Colonic mucosa (tissue), 4 donors: ENCODE measurements around the gene KIAA0513. TPM values are rescaled to one million over a fixed set of nuclear protein-coding genes. Genes with fewer than 3 reads are reported as not detected.
"Not testable (repeated sequence)": the region's sequence is repeated elsewhere in the genome, so short reads cannot be mapped to it uniquely, and the experiment has no call there.

Experiments used
- DNase-seq: peaks from one replicate; pipeline ENCODE4 v3.0.0-alpha.2; 2020
- H3K27ac ChIP-seq: fragments of 200-600 bp; one replicate; pipeline ENCODE4 v1.8.0; 2021
- H3K27me3 ChIP-seq: fragments of 200-600 bp; one replicate; pipeline ENCODE4 v1.8.0; 2021
- H3K36me3 ChIP-seq: fragments of 200-600 bp; one replicate; pipeline ENCODE4 v1.8.0; 2021
- H3K4me1 ChIP-seq: fragments of 200-600 bp; one replicate; pipeline ENCODE4 v1.8.0; 2021; ENCODE audit warnings: mild to moderate bottlenecking
- H3K4me3 ChIP-seq: fragments of 200-600 bp; one replicate; pipeline ENCODE4 v1.8.0; 2021
- H3K9ac ChIP-seq, 2 donors: one replicate each; pipeline ENCODE4 v1.7.0; 2013; ENCODE audit warnings: control low read depth in 2 of 2, low read depth in 2 of 2, low read length in 2 of 2
- H3K9me3 ChIP-seq: fragments of 200-600 bp; one replicate; pipeline ENCODE4 v1.8.0; 2021
- intact Hi-C: fragments of 100-400 bp; cut with DNase I; formaldehyde crosslinking; loops from one replicate; pipeline ENCODE4 v1.14.1; 2022
- total RNA-seq, 2 donors: library from RNA; stranded (reverse); fragmentation: NEBNext Ultra II Directional in 1 of 2; extraction: Animal tissue kit (Norgen Biotek cat#: 25700) in 1 of 2; gene quantifications; one replicate each; pipeline ENCODE4 v1.2.1, GENCODE V29; 2021
- TF ChIP-seq, protein P1 (sequence below): fragments of 200-600 bp; IDR thresholded peaks from one replicate; pipeline ENCODE4 v1.8.0; 2022; ENCODE audit warnings: antibody characterized with exemption, mild to moderate bottlenecking
- donor health status: healthy.
- donor health status: DM: no; HTN: no; CAD: no.
- donor health status: DM: no; HTN: no; CAD: no.

KIAA0513 gene
- total RNA-seq, 2 donors from 2014 or later = 17.7 to 22.8 TPM

DNA sequence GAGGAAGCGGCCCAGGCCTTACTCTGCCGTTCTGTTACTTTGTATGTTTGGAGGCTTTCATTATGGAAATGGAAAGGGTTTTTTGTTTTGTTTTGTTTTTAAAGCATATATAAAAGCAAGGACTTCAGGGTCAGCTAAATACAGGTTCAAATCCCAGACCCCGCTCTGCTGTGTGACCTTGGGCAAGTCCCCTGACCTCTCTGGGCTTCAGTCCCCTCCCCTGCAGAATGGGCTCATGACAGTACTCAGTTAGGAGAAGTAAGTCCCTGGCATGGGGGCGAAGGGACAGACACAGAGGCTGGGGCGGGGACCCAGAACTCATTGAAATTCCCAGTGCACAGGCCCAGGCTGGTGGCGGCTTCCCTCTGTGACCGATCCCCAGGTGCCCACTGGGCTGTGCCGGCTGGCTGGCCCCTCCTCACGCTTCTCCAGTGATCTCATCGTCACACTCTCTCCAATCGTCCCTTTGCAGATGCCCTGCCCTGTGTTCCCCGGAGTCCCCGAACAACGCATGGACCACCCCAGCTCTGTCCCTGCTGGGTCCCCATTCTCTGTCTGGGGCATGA is 85.7 kb downstream of the KIAA0513 start:
- H3K9ac ChIP-seq = no peak overlapping the region
- no peak overlapping the region for H3K4me3 ChIP-seq
- H3K4me1 ChIP-seq = no peaks in the 10 kb centered on the region
- intact Hi-C loops = no loop called here
- H3K27me3 ChIP-seq = no peaks in the 10 kb centered on the region
- DNase-seq = no peak
- TF ChIP-seq, protein P1, sequence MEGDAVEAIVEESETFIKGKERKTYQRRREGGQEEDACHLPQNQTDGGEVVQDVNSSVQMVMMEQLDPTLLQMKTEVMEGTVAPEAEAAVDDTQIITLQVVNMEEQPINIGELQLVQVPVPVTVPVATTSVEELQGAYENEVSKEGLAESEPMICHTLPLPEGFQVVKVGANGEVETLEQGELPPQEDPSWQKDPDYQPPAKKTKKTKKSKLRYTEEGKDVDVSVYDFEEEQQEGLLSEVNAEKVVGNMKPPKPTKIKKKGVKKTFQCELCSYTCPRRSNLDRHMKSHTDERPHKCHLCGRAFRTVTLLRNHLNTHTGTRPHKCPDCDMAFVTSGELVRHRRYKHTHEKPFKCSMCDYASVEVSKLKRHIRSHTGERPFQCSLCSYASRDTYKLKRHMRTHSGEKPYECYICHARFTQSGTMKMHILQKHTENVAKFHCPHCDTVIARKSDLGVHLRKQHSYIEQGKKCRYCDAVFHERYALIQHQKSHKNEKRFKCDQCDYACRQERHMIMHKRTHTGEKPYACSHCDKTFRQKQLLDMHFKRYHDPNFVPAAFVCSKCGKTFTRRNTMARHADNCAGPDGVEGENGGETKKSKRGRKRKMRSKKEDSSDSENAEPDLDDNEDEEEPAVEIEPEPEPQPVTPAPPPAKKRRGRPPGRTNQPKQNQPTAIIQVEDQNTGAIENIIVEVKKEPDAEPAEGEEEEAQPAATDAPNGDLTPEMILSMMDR = no peak
- no peak overlapping the region for H3K27ac ChIP-seq
- no peaks in the 10 kb centered on the region for H3K36me3 ChIP-seq
- no peaks in the 10 kb centered on the region for H3K9me3 ChIP-seq

DNA sequence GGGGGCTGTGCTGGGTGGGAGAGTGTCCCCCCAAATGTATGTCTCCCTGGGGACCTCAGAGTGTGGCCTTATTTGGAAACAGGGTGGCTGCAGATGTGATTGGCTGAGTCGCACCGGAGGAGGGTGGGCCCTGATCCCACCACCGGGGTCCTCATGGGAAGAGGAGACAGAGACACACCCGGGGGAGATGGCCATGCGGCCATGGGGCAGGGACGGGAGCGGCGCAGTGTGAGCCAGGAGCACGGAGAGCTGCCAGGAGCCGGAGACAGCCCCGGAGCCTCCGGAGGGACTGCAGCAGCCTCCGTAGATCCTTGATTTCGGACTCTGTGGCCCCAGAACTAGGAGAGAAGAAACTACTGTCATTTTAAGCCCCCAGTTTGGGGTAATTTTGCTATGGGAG is 86.3 kb downstream of the KIAA0513 start:
- intact Hi-C loops = no loop called here
- DNase-seq = no peak
- H3K4me3 ChIP-seq = no peak overlapping the region
- H3K9me3 ChIP-seq = no peaks in the 10 kb centered on the region
- no peaks in the 10 kb centered on the region for H3K4me1 ChIP-seq
- no peak overlapping the region for H3K27ac ChIP-seq
- H3K27me3 ChIP-seq = no peaks in the 10 kb centered on the region
- H3K36me3 ChIP-seq = no peaks in the 10 kb centered on the region
- H3K9ac ChIP-seq = no peak overlapping the region
- TF ChIP-seq, protein P1 = no peak

DNA sequence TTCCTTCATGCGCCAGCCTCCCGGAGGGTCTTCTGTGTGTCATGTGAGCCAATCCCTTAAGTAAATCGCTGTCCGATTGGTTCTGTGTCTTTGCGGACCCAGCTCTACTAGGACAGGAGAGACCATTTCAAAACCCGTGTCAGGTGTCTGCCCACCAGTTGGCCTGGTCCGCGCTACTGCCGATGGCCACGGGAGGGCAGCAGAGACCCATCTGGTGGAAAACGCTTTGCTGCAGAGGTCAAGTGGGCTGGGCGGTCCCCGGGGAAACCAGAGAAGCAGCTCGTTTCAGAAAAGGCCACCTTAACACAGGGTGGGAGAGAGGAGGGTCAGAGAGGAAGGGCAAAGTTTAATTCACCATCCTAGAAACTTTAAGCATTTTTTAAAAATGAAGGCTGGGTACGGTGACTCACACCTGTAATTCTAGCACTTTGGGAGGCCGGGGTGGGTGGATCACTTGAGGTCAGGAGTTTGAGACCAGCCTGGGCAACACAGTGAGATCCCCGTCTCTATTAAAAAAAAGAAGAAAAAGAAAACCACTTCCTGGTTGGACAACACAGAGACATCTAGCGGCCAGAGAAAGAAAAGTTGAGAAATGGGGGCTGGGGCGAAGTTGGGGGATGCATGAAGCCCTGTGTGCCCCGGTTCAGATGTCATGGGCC is 87.4 kb downstream of the KIAA0513 start:
- H3K36me3 ChIP-seq = no peaks in the 10 kb centered on the region
- no peaks in the 10 kb centered on the region for H3K4me1 ChIP-seq
- TF ChIP-seq, protein P1 = peak; percentile 93
- no peak overlapping the region for H3K4me3 ChIP-seq
- no peaks in the 10 kb centered on the region for H3K9me3 ChIP-seq
- H3K27me3 ChIP-seq = no peaks in the 10 kb centered on the region
- peak overlapping the region; percentile 44 for H3K27ac ChIP-seq
- peak overlapping the region; percentile 40 to 50 for H3K9ac ChIP-seq
- peak; percentile 95 for DNase-seq
- intact Hi-C loops = loop anchor here (5.0 kb wide), 1 partner anchor 132 kb away; no protein-coding TSS in a partner anchor

DNA sequence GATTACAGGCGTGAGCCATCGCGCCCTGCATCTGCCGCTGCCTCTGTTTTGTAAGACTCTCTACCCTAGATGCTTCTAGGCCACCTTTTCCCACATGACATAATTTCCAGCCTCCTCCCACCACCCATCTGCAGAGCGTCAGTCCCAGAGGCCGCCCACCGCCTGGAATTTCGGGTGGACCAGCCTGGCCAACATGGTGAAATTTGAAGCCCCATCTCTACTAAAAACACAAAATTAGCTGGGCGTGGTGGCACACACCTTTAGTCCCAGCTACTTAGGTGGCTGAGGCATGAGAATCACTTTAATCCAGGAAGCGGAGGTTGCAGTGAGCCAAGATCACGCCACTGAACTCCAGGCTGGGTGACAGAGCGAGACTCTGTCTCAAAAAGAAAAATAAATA is 89.8 kb downstream of the KIAA0513 start:
- TF ChIP-seq, protein P1 = no peak
- Histone ChIP-seq H3K9me3 (no peaks in the 10 kb centered on the region), H3K4me3 (no peak overlapping the region), H3K27me3 (no peaks in the 10 kb centered on the region), H3K4me1 (no peaks in the 10 kb centered on the region), H3K36me3 (no peaks in the 10 kb centered on the region), H3K27ac (no peak overlapping the region), H3K9ac (no peak overlapping the region)
- DNase-seq = no peak
- intact Hi-C loops = loop anchor here (5.0 kb wide), 1 partner anchor 130 kb away; no protein-coding TSS in a partner anchor

DNA sequence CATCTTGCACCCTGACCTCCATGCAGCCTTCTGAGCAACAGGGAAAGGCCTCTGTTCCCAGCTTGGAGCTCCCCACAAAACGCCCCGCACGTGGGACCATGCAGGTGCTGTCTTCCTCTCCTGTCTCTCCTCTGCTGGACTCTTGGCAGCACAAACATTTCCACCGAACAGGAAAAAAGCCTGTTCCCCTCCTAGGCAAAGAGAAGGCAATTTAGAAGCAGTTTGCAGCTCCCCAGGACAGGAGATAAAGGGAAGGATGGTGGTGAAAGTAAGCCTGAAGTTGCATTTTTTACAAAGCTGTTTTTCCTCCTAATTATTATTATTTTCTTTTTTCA is 92.4 kb downstream of the KIAA0513 start:
- no peak overlapping the region for H3K9ac ChIP-seq
- no peak for DNase-seq
- intact Hi-C loops = no loop called here
- H3K27me3 ChIP-seq = no peaks in the 10 kb centered on the region
- no peaks in the 10 kb centered on the region for H3K4me1 ChIP-seq
- TF ChIP-seq, protein P1 = no peak
- H3K9me3 ChIP-seq = no peaks in the 10 kb centered on the region
- no peak overlapping the region for H3K4me3 ChIP-seq
- H3K36me3 ChIP-seq = no peaks in the 10 kb centered on the region
- no peak overlapping the region for H3K27ac ChIP-seq

DNA sequence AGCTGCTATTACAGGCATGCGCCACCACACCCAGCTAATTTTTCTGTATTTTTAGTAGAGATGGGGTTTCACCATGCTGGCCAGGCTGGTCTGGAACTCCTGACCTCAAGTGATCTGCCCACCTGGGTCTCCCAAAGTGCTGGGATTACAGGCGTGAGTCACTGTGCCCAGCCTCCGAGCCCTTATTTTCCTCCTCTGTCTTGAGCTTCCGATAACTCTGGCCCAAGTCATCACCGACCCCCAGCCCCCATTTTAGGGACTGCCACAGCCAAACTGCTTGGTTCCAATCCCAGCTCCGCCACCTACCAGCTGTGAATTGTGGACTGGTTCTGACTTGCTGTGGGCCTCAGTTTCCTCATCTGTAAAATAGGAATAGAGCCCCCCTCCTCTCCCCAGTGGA is 95.8 kb downstream of the KIAA0513 start:
- H3K9me3 ChIP-seq, H3K4me1 ChIP-seq, H3K36me3 ChIP-seq, H3K27me3 ChIP-seq, DNase-seq, intact Hi-C loops, H3K9ac ChIP-seq, H3K4me3 ChIP-seq: not testable (repeated sequence)
- peak overlapping the region; percentile 4 for H3K27ac ChIP-seq
